ENCODE data around the gene SMAD2. TPM values are rescaled to one million over a fixed set of nuclear protein-coding genes. Genes with fewer than 3 reads are reported as not detected.

Gene SMAD2
- polyA plus RNA-seq, 1 donor (not counting 4 experiments of a cell fraction or from before 2014, with no cell fraction given): 87.1 TPM

GRCh38 chr18:47978603-47979002 is 48.1 kb upstream of the SMAD2 start:
- no peak for FAIRE-seq

GRCh38 chr18:47978141-47978540 is 47.7 kb upstream of the SMAD2 start:
- no peak for FAIRE-seq
- no peaks in the 10 kb centered on the region for H3K36me3 ChIP-seq (ENCODE audit: control insufficient read depth in 2 of 2, extremely low read depth in 1 of 2, insufficient read depth in 2 of 2, low read length in 2 of 2)
- no peaks in the 10 kb centered on the region for H4K20me1 ChIP-seq (ENCODE audit: control insufficient read depth, extremely low read depth, insufficient read depth, low read length)
- no peaks in the 10 kb centered on the region for H3K9me1 ChIP-seq (ENCODE audit: control insufficient read depth, extremely low read depth, insufficient read depth, low read length)
- H3K4me2 ChIP-seq (ENCODE audit: control insufficient read depth, extremely low read depth, insufficient read depth, low read depth, low read length): no peak overlapping the region
- DNase-seq (ENCODE audit: low read depth, low spot score): no peak
- no peaks in the 10 kb centered on the region for H3K4me1 ChIP-seq (ENCODE audit: control insufficient read depth, extremely low read depth, insufficient read depth, low read length)
- dilution Hi-C loops (cut with MboI; ENCODE audit: extremely low pct_ligation_motif_present, low sequenced_read_pairs): no loop called here
- no peaks in the 10 kb centered on the region for H3K79me2 ChIP-seq (ENCODE audit: control insufficient read depth, insufficient read depth, low read length)
- no peak overlapping the region for H3K4me3 ChIP-seq (ENCODE audit: control insufficient read depth in 2 of 3, extremely low read depth in 1 of 3, insufficient read depth in 2 of 3, low read depth in 1 of 3, low read length in 3 of 3)
- TF ChIP-seq EZH2 (IDR thresholded peaks at IDR 0.05; ENCODE audit: low read length) (no peak), CTCF (optimal IDR thresholded peaks at IDR 0.05 in 1 of 3, IDR thresholded peaks at IDR 0.05 in 1 of 3, conservative IDR thresholded peaks at IDR 0.05 in 1 of 3; ENCODE audit: extremely low read depth in 1 of 3, insufficient read depth in 2 of 3, low read length in 3 of 3) (no peak)
- no peak overlapping the region for H3K9ac ChIP-seq (ENCODE audit: control insufficient read depth, extremely low read depth, insufficient read depth, low read length)
- no peak overlapping the region for H2AFZ ChIP-seq (ENCODE audit: control insufficient read depth, low read length)
- H3K27me3 ChIP-seq (ENCODE audit: control insufficient read depth, extremely low read depth, insufficient read depth, low read length): peaks cover 20% of the 10 kb centered on the region
- no peak overlapping the region for H3K27ac ChIP-seq (ENCODE audit: control insufficient read depth, insufficient read depth, low read length)
- no peaks in the 10 kb centered on the region for H3K9me3 ChIP-seq (ENCODE audit: control insufficient read depth, low read depth, low read length)

More at GRCh38 chr18:47978603-47979002, 48.1 kb upstream of the SMAD2 start:
- Histone ChIP-seq H3K79me2 (ENCODE audit: control insufficient read depth, insufficient read depth, low read length) (no peaks in the 10 kb centered on the region), H4K20me1 (ENCODE audit: control insufficient read depth, extremely low read depth, insufficient read depth, low read length) (no peaks in the 10 kb centered on the region), H3K36me3 (ENCODE audit: control insufficient read depth in 2 of 2, extremely low read depth in 1 of 2, insufficient read depth in 2 of 2, low read length in 2 of 2) (no peaks in the 10 kb centered on the region), H2AFZ (ENCODE audit: control insufficient read depth, low read length) (no peak overlapping the region), H3K9me1 (ENCODE audit: control insufficient read depth, extremely low read depth, insufficient read depth, low read length) (no peaks in the 10 kb centered on the region), H3K9me3 (ENCODE audit: control insufficient read depth, low read depth, low read length) (no peaks in the 10 kb centered on the region), H3K9ac (ENCODE audit: control insufficient read depth, extremely low read depth, insufficient read depth, low read length) (no peak overlapping the region), H3K27me3 (ENCODE audit: control insufficient read depth, extremely low read depth, insufficient read depth, low read length) (peaks cover 16% of the 10 kb centered on the region), H3K4me2 (ENCODE audit: control insufficient read depth, extremely low read depth, insufficient read depth, low read depth, low read length) (no peak overlapping the region), H3K27ac (ENCODE audit: control insufficient read depth, insufficient read depth, low read length) (no peak overlapping the region), H3K4me1 (ENCODE audit: control insufficient read depth, extremely low read depth, insufficient read depth, low read length) (no peaks in the 10 kb centered on the region), H3K4me3 (ENCODE audit: control insufficient read depth in 2 of 3, extremely low read depth in 1 of 3, insufficient read depth in 2 of 3, low read depth in 1 of 3, low read length in 3 of 3) (no peak overlapping the region)
- TF ChIP-seq EZH2 (IDR thresholded peaks at IDR 0.05; ENCODE audit: low read length) (no peak), CTCF (optimal IDR thresholded peaks at IDR 0.05 in 1 of 3, IDR thresholded peaks at IDR 0.05 in 1 of 3, conservative IDR thresholded peaks at IDR 0.05 in 1 of 3; ENCODE audit: extremely low read depth in 1 of 3, insufficient read depth in 2 of 3, low read length in 3 of 3) (no peak)
- no peak for DNase-seq (ENCODE audit: low read depth, low spot score)
- dilution Hi-C loops (cut with MboI; ENCODE audit: extremely low pct_ligation_motif_present, low sequenced_read_pairs): no loop called here
